Panc1 (cell line): ENCODE measurements around the gene MYBPHL. TPM values are rescaled to one million over a fixed set of nuclear protein-coding genes. Genes with fewer than 3 reads are reported as not detected.

Source experiments
- ATAC-seq: fragments of 200-7000 bp; cut with Tn5 transposase; 2 replicates; pipeline ENCODE4 v1.9.1; 2020; ENCODE audit warnings: mild to moderate bottlenecking, moderate library complexity
- BruUV-seq: library from RNA; stranded (reverse); fragments of 400-500 nt; replicated peaks from 2 replicates; lab custom pipeline; 2021; lab: Mats Ljungman, UMichigan
- CTCF ChIA-PET: fragments of 300-600 bp; sonication (Branson Sonifier 250); formaldehyde crosslinking; loops from one replicate; lab custom pipeline; 2022; ENCODE audit warnings: antibody characterized with exemption; lab: Charles Lee
- POLR2A ChIA-PET: fragments of 300-600 bp; sonication (Branson Sonifier 250); formaldehyde crosslinking; loops from one replicate; lab custom pipeline; 2022; ENCODE audit warnings: antibody characterized with exemption; lab: Charles Lee
- DNase-seq: peaks from one replicate; pipeline ENCODE4 v3.0.0-alpha.2; 2010; ENCODE audit warnings: low read depth, low spot score
- H3K27ac ChIP-seq: 2 replicates; pipeline ENCODE4 v1.5.1; 2011; ENCODE audit warnings: mild to moderate bottlenecking, low read length, inconsistent platforms
- H3K27me3 ChIP-seq: fragments of 200-500 bp; sonication (Bioruptor generic); 2 replicates; pipeline ENCODE4 v1.6.0; 2014; ENCODE audit warnings: low read length, inconsistent platforms; ENCODE audit not compliant: control insufficient read depth, insufficient read depth
- H3K36me3 ChIP-seq: fragments of 200-500 bp; sonication (Bioruptor generic); 2 replicates; pipeline ENCODE4 v1.5.1; 2014; ENCODE audit warnings: inconsistent platforms, mild to moderate bottlenecking, low read length, moderate library complexity; ENCODE audit not compliant: control insufficient read depth, insufficient read depth
- H3K4me1 ChIP-seq: 2 replicates; pipeline ENCODE4 v1.5.1; 2011; ENCODE audit warnings: inconsistent platforms, mild to moderate bottlenecking, low read length, moderate library complexity; ENCODE audit not compliant: control insufficient read depth, insufficient read depth
- H3K4me3 ChIP-seq, 2 experiments: 2 replicates each; pipeline ENCODE4 v1.5.1; 2011 to 2012; ENCODE audit warnings: low read depth in 2 of 2, low read length in 2 of 2, mild to moderate bottlenecking in 2 of 2, inconsistent platforms in 1 of 2, moderate library complexity in 1 of 2
- H3K9me3 ChIP-seq: fragments of 200-500 bp; sonication (Bioruptor generic); 2 replicates; pipeline ENCODE4 v1.5.1; 2014; ENCODE audit warnings: low read depth, mild to moderate bottlenecking, inconsistent platforms, low read length, moderate library complexity; ENCODE audit not compliant: control insufficient read depth, insufficient read depth
- POLR2AphosphoS5 ChIP-seq: IDR thresholded peaks from 2 replicates; pipeline ENCODE4 v1.6.1; 2012; ENCODE audit warnings: mild to moderate bottlenecking, low read depth, low read length, moderate library complexity
- REST ChIP-seq, 2 experiments: IDR thresholded peaks; 2 replicates each; pipeline ENCODE4 v1.6.1; 2011 to 2012; ENCODE audit warnings: low read depth in 2 of 2, control low read depth in 1 of 2, low read length in 1 of 2, mild to moderate bottlenecking in 1 of 2, moderate library complexity in 1 of 2; ENCODE audit not compliant: insufficient read depth in 1 of 2
- SIN3A ChIP-seq: IDR thresholded peaks from 2 replicates; pipeline ENCODE4 v1.6.1; 2012; ENCODE audit warnings: low read depth, mild to moderate bottlenecking, low read length, moderate library complexity, borderline replicate concordance; ENCODE audit not compliant: insufficient read depth
- TCF7L2 ChIP-seq: IDR thresholded peaks from 2 replicates; pipeline ENCODE4 v1.6.1; 2011; ENCODE audit warnings: mild to moderate bottlenecking, low read depth, low read length, inconsistent platforms
- in situ Hi-C: cut with HindIII; loops from 2 replicates; pipeline ENCODE4 v1.10.0; 2016; ENCODE audit warnings: low sequenced_read_pairs, low pct_unique_long_range_greater_than_20kb
- intact Hi-C: fragments of 100-400 bp; cut with micrococcal nuclease; formaldehyde crosslinking; loops from one replicate; pipeline ENCODE4 v1.10.0; 2022; ENCODE audit not compliant: unreplicated experiment
- total RNA-seq: library from RNA; stranded (reverse); gene quantifications from one replicate; pipeline ENCODE4 v1.2.1, GENCODE V29; 2021; ENCODE audit not compliant: unreplicated experiment
- TF ChIP-seq, protein P1 (sequence below): fragments of 450-650 bp; IDR thresholded peaks from 2 replicates; pipeline ENCODE4 v1.5.1; 2017; ENCODE audit warnings: mild to moderate bottlenecking

Gene MYBPHL
- total RNA-seq, 1 experiment from 2014 or later = not detected

GRCh38 chr1:109251277-109252166 lies 55.3 kb downstream of the MYBPHL start:
- ChIA-PET POLR2A (no interaction called here), CTCF (no interaction called here)
- peaks cover 11% of the 10 kb centered on the region for H3K4me1 ChIP-seq
- ATAC-seq (no peak), DNase-seq (no peak)
- in situ Hi-C loops = no loop called here
- no peak overlapping the region for H3K27ac ChIP-seq
- no TSS peak for BruUV-seq
- no peak overlapping the region for H3K4me3 ChIP-seq
- TF ChIP-seq POLR2AphosphoS5 = no peak
- TF ChIP-seq, protein P1, sequence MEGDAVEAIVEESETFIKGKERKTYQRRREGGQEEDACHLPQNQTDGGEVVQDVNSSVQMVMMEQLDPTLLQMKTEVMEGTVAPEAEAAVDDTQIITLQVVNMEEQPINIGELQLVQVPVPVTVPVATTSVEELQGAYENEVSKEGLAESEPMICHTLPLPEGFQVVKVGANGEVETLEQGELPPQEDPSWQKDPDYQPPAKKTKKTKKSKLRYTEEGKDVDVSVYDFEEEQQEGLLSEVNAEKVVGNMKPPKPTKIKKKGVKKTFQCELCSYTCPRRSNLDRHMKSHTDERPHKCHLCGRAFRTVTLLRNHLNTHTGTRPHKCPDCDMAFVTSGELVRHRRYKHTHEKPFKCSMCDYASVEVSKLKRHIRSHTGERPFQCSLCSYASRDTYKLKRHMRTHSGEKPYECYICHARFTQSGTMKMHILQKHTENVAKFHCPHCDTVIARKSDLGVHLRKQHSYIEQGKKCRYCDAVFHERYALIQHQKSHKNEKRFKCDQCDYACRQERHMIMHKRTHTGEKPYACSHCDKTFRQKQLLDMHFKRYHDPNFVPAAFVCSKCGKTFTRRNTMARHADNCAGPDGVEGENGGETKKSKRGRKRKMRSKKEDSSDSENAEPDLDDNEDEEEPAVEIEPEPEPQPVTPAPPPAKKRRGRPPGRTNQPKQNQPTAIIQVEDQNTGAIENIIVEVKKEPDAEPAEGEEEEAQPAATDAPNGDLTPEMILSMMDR = no peak
- no peak for TF ChIP-seq SIN3A
- TF ChIP-seq TCF7L2 = no peak
- TF ChIP-seq REST (IDR thresholded peaks at IDR 0.05; ENCODE audit: insufficient read depth in 1 of 2, low read depth in 2 of 2, low read length in 1 of 2) = no peak
- H3K9me3 ChIP-seq = no peaks in the 10 kb centered on the region
- no peaks in the 10 kb centered on the region for H3K27me3 ChIP-seq
- no peaks in the 10 kb centered on the region for H3K36me3 ChIP-seq
- intact Hi-C loops = no loop called here

GRCh38 chr1:109250454-109251276 lies 56.1 kb downstream of the MYBPHL start:
- Histone ChIP-seq H3K36me3 (no peaks in the 10 kb centered on the region), H3K4me1 (peaks cover 11% of the 10 kb centered on the region), H3K4me3 (no peak overlapping the region; a peak in 1 of 4 replicates), H3K27ac (no peak overlapping the region), H3K9me3 (no peaks in the 10 kb centered on the region), H3K27me3 (no peaks in the 10 kb centered on the region)
- ATAC-seq = no peak
- in situ Hi-C loops (no loop called here), intact Hi-C loops (no loop called here)
- TF ChIP-seq, protein P1 = no peak
- TF ChIP-seq REST (IDR thresholded peaks at IDR 0.05; ENCODE audit: insufficient read depth in 1 of 2, low read depth in 2 of 2, low read length in 1 of 2) = no peak
- no peak for TF ChIP-seq POLR2AphosphoS5
- no peak for TF ChIP-seq SIN3A
- TF ChIP-seq TCF7L2 = no peak
- POLR2A ChIA-PET = no interaction called here
- BruUV-seq = no TSS peak
- CTCF ChIA-PET = no interaction called here
- no peak for DNase-seq
